HepG2 (cell line): ENCODE data around the gene GALP. TPM values are rescaled to one million over a fixed set of nuclear protein-coding genes. Genes with fewer than 3 reads are reported as not detected.

Source experiments
- BATF2 ChIP-seq: sonication (generic); formaldehyde crosslinking; IDR thresholded peaks from 2 replicates; pipeline ENCODE4 v1.8.0; 2022; ENCODE audit warnings: mild to moderate bottlenecking, missing genetic modification reagents, moderate library complexity
- BORCS8-MEF2B ChIP-seq: sonication (generic); formaldehyde crosslinking; IDR thresholded peaks from 2 replicates; pipeline ENCODE4 v1.8.0; 2022; ENCODE audit warnings: mild to moderate bottlenecking, missing genetic modification reagents
- BRD4 ChIP-seq: sonication (generic); formaldehyde crosslinking; IDR thresholded peaks from 2 replicates; pipeline ENCODE4 v1.4.0; 2020; ENCODE audit warnings: missing genetic modification reagents
- ELF1 ChIP-seq: sonication (generic); formaldehyde crosslinking; IDR thresholded peaks from 2 replicates; pipeline ENCODE4 v1.4.0; 2020; ENCODE audit warnings: missing genetic modification reagents
- HNRNPUL1 ChIP-seq: fragments of 200-400 bp; formaldehyde crosslinking; IDR thresholded peaks from 2 replicates; pipeline ENCODE4 v1.6.1; 2017; ENCODE audit warnings: low read depth, mild to moderate bottlenecking, low read length, moderate library complexity
- IRX3 ChIP-seq: sonication (generic); formaldehyde crosslinking; IDR thresholded peaks from 2 replicates; pipeline ENCODE4 v1.8.1; 2023; ENCODE audit warnings: mild to moderate bottlenecking, low read depth, missing genetic modification reagents, borderline replicate concordance
- MIER2 ChIP-seq: IDR thresholded peaks from 2 replicates; pipeline ENCODE4 v1.6.1; 2016; ENCODE audit warnings: missing biosample characterization, missing genetic modification reagents
- NFAT5 ChIP-seq: sonication (generic); formaldehyde crosslinking; IDR thresholded peaks from 2 replicates; pipeline ENCODE4 v1.4.0; 2020; ENCODE audit warnings: missing genetic modification reagents
- PAF1 ChIP-seq: IDR thresholded peaks from 2 replicates; pipeline ENCODE4 v1.6.1; 2016; ENCODE audit warnings: missing genetic modification reagents, missing compliant biosample characterization
- PAX8 ChIP-seq: sonication (generic); formaldehyde crosslinking; IDR thresholded peaks from 2 replicates; pipeline ENCODE4 v1.8.0; 2022; ENCODE audit warnings: mild to moderate bottlenecking, missing genetic modification reagents, borderline replicate concordance
- TERF1 ChIP-seq: sonication (generic); formaldehyde crosslinking; IDR thresholded peaks from 2 replicates; pipeline ENCODE4 v1.8.0; 2022; ENCODE audit warnings: mild to moderate bottlenecking, missing genetic modification reagents, moderate library complexity
- ZKSCAN1 ChIP-seq: fragments of 150-350 bp; IDR thresholded peaks from 2 replicates; pipeline ENCODE4 v1.6.1; 2014; ENCODE audit warnings: low read length
- ZNF441 ChIP-seq: sonication (generic); formaldehyde crosslinking; IDR thresholded peaks from 2 replicates; pipeline ENCODE4 v1.7.0; 2021; ENCODE audit warnings: missing genetic modification reagents, borderline replicate concordance
- ZNF670 ChIP-seq: sonication (generic); formaldehyde crosslinking; IDR thresholded peaks from 2 replicates; pipeline ENCODE4 v1.8.0; 2022; ENCODE audit warnings: mild to moderate bottlenecking, missing genetic modification reagents, borderline replicate concordance
- ZNF674 ChIP-seq: sonication (generic); formaldehyde crosslinking; IDR thresholded peaks from 2 replicates; pipeline ENCODE4 v1.5.0; 2020; ENCODE audit warnings: low read depth, mild to moderate bottlenecking, missing genetic modification reagents
- ZNF770 ChIP-seq: sonication (generic); formaldehyde crosslinking; IDR thresholded peaks from 2 replicates; pipeline ENCODE4 v1.5.0; 2020; ENCODE audit warnings: mild to moderate bottlenecking, missing genetic modification reagents
- ZNF788 ChIP-seq: sonication (generic); formaldehyde crosslinking; IDR thresholded peaks from 2 replicates; pipeline ENCODE4 v1.5.0; 2020; ENCODE audit warnings: mild to moderate bottlenecking, missing genetic modification reagents, borderline replicate concordance
- polyA plus RNA-seq, 8 experiments: library from polyadenylated mRNA; depleted of rRNA in 3 of 8; stranded (reverse) in 7 of 8; unstranded in 1 of 8; fragments of >200 nt; fragmentation: Illumina TruSeq in 4 of 8; extraction: Trizol in 4 of 8; gene quantifications; 2 replicates each; pipeline versions ENCODE4 v1.2.1 to v1.2.3, GENCODE V29; 2011 to 2016; ENCODE audit warnings: low read depth in 4 of 8, missing spikeins in 1 of 8, mixed read lengths in 1 of 8; ENCODE audit not compliant: insufficient read depth in 1 of 8
- total RNA-seq, 5 experiments: library from RNA; depleted of rRNA; stranded (reverse); fragments of >200 nt; fragmentation: Illumina TruSeq; extraction: Trizol; gene quantifications; 2 replicates each; pipeline ENCODE4 v1.2.3, GENCODE V29; 2016; ENCODE audit warnings: low read depth in 1 of 5

Gene GALP
- total and polyA plus RNA-seq, 2 of the 13 experiments (the other 11 are each of a cell fraction or from before 2014, with no cell fraction given) = not detected

- no peak for TF ChIP-seq IRX3 (CRISPR knock-in tag)
- no peak for TF ChIP-seq ZNF670 (CRISPR knock-in tag)
- no peak for TF ChIP-seq ZNF788 (CRISPR knock-in tag)
- TF ChIP-seq PAX8 (CRISPR knock-in tag) = no peak
- 0 out of 2 replicates have a peak, but pooled peaks have one; percentile 62 for TF ChIP-seq ZNF441 (CRISPR knock-in tag)
- TF ChIP-seq HNRNPUL1 = no peak
- no peak for TF ChIP-seq TERF1 (CRISPR knock-in tag)
- no peak for TF ChIP-seq BORCS8-MEF2B (CRISPR knock-in tag)
- TF ChIP-seq ELF1 (CRISPR knock-in tag) = no peak
- TF ChIP-seq BATF2 (CRISPR knock-in tag) = no peak
- TF ChIP-seq BRD4 (CRISPR knock-in tag) = no peak
- peak; percentile 93 for TF ChIP-seq MIER2 (CRISPR knock-in tag)
- no peak for TF ChIP-seq ZKSCAN1
- TF ChIP-seq ZNF770 (CRISPR knock-in tag) = no peak
- TF ChIP-seq ZNF674 (CRISPR knock-in tag) = no peak
- TF ChIP-seq NFAT5 (CRISPR knock-in tag) = no peak
- no peak for TF ChIP-seq PAF1
These were observed 8.7 kb upstream of the GALP start (continued) for GRCh38 chr19:56167064-56167578.
